Anterior cingulate cortex (tissue), 58 donors: Measurements from ENCODE around the gene MSI2.

ENCODE experiments used
- DNase-seq, 58 donors: peaks; one replicate each; lab custom pipeline; 2025; lab: John Stamatoyannopoulos, UW

The MSI2 gene

DNA sequence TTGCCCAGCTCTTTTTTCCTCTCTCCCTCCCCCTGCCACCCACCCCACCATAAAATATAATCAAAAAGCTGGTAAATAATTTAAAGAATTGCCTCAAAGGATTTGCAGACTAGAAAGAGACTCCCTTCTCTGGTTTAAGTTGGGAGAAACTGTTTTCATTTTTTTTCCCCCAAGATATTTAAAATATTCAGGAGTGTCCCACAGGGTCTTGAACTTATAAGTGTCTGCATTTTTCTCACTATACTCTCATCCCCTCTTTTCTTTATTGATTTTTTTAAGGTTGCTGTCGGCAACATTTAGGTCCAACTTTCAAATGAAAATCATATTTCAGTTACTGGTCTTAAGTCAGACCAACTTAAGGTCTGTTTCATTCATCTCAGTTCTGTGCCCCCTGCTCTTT lies 210.2 kb downstream of the MSI2 start:
- no peak for DNase-seq

DNA sequence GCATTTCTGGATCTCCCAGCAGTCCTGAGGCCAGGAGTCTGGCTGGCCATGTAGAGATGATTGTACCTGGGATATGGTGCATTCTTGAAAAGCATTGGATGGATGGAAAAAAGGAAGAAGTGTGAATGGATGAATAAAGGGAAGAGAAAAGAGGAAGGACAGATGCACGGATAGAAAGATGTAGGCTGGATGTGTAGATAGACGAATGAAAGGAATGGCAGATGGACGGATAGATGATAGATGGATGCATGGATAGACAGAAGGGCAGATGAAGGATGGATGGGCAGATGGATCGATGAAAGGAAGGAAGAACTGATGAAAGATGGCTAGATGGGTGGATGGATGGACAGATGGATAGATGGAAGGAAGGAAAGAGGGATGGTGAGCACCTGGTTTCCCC lies 210.9 kb downstream of the MSI2 start:
- no peak for DNase-seq

- no peak for DNase-seq
These were observed 211.5 kb downstream of the MSI2 start for GRCh38 chr17:57467801-57468200.

DNA sequence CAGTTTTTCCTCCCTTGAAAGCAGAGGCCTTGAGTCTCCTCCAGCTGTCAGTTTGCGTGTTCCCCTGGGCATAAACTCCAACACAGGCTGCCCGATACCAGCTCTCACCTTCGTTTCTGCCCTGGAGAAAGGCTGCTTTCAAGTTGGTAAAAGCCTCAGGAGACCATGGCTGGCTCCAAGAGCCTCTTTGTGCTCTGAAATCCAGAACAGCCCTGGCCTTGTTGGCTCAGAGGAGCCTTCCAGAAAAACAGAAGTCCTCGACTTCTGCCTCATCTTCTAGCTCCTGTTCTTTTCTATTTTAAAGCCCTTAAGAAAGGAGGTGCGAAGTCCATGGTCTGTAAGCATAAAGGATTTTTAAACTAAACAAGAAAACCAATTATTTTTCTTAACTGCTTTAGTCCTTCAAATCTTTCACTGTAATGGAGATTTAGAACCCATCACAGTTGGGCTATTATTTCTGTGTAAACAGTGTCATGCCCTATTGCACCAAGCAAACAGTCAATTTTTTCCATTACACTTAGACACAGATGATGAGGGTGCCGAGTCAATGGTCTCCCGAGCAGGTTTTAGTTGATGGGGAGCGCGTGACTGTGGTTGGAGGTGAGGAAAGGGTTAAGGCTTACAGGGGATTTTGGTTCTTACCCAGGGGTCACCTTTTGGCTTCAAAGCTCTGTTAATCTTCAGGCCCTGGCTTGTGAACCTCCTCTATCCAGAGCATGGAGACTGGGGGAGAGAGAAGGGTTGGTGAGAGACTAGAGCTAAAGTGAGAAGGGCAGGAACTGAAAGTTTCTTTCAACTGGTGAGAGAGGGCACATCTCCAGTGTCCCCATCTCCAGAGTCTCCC lies 212.8 kb downstream of the MSI2 start:
- peak in 1 of 58 donors; percentile 9 for DNase-seq

DNA sequence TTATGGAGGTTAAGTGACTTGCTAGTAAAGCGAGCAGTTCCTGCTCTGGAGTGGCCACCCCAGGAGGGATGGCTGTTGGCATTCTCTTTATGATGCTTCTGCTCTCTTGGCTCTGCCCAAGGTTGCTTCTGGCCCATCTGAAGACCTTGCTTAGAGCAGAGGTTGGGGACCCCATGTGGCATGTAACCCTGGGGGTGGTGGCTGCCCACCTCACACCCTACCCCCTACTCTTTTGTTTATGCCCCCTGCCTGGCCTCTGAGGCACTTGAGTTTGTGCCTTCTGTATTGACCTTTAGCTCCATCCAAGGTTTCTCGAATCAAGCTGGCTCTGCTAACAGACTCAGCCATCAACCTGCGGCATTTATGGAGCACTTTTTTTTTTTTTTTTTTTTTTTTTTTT lies 214.6 kb downstream of the MSI2 start:
- DNase-seq, result no peak

GRCh38 chr17:57471868-57472368 lies 215.6 kb downstream of the MSI2 start:
- DNase-seq, result no peak

GRCh38 chr17:57475796-57476195 lies 219.5 kb downstream of the MSI2 start:
- DNase-seq, result no peak

DNA sequence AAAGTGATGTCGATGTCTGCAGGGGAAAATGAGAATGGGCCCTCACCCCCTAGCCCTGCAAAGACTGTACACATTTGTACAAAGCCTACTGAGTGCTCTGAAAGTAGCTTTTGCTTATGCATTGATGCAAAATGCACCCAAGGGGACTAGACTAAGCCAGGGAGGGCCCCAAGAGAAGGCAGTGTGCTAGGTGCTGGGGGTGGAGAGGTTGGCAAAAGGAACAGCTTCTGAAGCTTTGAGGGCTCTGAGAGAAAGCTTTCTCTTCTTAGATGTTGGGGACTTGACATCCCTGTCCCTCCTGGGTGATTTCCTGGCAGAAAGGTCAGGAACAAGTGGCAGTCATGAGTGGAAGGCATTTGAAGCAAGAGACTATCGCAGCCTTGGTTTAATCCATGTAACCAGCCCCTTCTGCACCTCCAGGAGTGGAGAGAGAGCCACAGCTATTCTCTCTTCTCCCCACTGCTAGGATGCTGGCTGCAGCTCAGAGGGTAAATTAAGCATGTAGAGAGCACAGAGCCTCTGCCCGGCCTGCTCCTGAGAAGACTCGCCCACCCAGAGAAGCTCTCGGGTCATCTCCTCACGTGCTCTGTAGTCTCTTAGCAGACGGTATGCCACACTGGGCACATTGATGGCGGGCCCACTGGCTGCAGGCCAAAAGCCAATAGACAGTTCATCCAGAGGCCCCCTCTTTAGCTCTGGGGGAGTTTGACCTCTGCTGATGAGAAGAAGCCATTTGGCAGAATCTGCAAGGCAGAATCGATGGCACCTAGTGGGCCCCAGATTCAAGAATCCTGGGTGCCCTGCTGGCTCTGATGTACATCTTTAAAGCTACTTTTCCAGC lies 221.4 kb downstream of the MSI2 start:
- peak in 3 of 58 donors; percentile 17 to 39 (median 22) for DNase-seq

GRCh38 chr17:57478478-57479250 lies 222.3 kb downstream of the MSI2 start:
- peak in 4 of 58 donors; percentile 16 to 53 (median 26) for DNase-seq

GRCh38 chr17:57480438-57481196 lies 224.3 kb downstream of the MSI2 start:
- DNase-seq, result no peak

DNA sequence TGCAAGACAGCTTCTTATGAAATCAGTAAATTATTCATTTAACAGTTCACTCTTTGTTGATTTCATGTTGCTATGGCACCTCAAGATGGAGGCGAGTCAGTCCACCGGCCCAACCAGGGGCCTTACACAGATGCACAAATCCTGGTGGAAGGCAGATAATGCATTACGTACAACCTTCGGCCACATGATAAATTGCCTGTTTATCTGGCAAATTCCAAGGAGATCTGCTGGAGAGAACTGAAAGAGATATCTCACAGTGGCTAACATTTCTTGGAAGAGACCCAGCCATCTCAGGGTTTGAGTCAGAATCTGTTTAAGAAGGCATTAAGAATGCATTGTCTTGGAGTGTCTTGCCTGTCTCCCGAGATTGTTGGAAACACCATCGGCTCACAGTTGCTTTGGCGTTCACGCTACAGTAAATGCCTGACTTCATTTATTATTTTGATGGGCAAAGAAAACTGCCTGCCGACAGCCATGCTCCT lies 225.6 kb downstream of the MSI2 start:
- no peak for DNase-seq

DNA sequence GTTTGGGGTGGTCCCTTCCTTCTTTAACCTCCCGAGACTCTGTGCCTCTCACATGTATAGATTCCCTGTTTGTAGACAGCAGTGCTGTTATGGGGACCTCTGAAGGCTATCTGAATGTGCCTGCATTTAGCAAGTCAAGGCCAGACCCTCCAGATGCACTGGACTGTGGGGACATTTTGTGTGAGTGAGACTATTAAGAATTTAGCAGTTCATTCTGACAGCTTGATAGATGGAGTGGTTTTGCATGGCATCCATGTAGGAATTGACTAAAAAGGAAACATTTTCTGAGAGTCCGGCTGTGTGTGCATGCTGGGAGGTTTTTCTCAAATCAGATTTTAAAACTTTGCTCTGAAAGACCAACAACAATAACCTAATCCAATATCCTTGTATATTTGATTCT lies 226.3 kb downstream of the MSI2 start:
- DNase-seq, result no peak

GRCh38 chr17:57484081-57484666 lies 227.9 kb downstream of the MSI2 start:
- no peak for DNase-seq

- no peak for DNase-seq
These were observed 228.7 kb downstream of the MSI2 start for GRCh38 chr17:57484826-57485565.

DNA sequence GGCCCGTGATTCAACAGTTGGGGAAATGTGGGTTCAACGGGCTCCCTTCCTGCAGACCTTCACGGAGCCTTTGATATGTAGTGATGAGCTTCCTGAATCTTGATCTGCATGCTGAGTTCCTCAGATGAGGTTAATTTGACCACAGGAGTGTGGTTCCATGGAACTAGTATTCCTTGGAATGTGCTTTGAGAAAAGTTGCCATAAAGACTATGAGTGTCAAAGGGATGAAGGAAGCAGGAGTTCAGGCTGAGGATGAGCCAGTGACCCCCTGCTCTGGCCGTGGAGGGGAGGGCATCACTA lies 229.2 kb downstream of the MSI2 start:
- DNase-seq, result no peak

GRCh38 chr17:57485916-57486881 lies 229.9 kb downstream of the MSI2 start:
- no peak for DNase-seq

DNA sequence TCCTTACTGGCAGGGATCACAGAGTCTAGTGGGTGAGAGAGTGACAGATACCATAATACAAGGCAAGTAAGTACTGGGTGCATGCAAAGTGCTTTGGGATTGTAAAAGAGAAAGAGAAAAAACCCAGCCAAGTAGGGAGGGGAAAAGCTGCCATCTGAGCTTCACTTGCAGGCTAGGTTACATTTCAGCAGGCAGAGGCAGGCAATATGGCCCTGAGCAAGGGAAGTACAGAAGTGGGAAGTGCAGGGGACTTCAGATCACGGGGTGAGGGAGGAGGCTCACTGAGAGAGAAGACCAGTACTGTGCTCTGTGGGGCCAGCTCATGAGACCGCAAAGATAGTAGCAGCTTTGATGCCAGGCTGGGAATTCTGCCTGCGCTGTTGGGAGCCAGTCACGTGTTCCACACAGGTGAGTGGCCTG lies 230.6 kb downstream of the MSI2 start:
- DNase-seq, result peak in 21 of 58 donors; percentile 14 to 65 (median 27)
